ENCODE results near the gene KRTAP6-2.

The KRTAP6-2 gene

DNA sequence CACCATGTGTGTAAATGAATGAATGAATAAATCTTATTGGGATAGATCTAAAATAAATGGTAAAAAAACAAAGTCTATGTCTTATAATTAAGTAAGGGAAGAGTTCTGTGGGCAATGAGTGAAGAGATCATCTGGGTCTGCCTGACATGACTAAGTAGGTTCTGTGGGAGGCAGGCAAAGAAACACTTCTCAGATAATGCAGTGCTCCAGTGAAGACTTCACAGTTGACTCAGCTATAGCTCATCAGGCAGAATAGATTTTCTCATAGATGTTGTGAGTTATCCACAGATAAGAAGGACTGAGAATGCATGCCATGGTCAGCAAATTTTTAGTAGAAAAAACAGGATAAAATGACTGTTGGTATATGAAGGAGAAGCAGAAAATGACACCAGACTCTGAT, 20.9 kb downstream of the KRTAP6-2 start:
- DNase-seq, result no peak

- no peak for DNase-seq
These were observed 31.1 kb downstream of the KRTAP6-2 start for GRCh38 chr21:30567617-30568016.

DNA sequence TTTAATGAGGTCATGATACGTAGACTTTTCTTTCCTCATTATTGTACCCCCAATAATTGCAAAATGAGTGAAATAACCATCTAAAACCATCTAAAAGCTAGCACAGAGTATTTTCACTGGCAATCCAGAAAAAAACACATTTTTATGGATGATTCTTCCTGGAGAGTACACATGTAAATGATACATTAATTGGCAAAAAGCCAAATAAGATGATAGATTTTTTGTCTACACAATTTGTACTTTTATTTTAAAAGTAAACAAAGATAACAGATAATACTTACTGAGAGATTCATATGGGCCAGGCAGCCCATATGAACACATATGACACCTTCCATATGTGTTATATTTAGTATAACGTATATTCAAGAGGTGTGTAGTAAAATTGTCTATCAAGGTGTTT, 35.1 kb downstream of the KRTAP6-2 start:
- DNase-seq, result no peak

GRCh38 chr21:30563072-30563471, 35.6 kb downstream of the KRTAP6-2 start:
- no peak for DNase-seq

DNA sequence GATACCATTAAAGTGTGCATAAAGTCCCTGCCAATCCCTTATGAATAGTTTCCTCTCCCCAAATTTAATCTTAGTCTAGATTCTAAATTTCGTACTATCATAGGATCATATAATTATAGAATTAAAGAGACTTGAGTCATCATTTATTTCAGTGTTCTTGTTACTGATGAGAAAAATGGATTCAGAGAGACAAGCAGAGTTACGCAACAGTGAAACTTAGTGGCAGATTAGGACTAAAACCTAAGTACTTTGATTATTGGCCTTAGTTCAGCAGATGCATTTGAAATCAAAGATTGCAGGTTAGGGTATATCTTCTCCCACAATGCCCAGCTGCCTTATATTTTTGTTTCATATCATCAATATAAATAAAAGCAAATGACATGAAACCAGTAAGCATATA, 36.7 kb downstream of the KRTAP6-2 start:
- no peak for DNase-seq

DNA sequence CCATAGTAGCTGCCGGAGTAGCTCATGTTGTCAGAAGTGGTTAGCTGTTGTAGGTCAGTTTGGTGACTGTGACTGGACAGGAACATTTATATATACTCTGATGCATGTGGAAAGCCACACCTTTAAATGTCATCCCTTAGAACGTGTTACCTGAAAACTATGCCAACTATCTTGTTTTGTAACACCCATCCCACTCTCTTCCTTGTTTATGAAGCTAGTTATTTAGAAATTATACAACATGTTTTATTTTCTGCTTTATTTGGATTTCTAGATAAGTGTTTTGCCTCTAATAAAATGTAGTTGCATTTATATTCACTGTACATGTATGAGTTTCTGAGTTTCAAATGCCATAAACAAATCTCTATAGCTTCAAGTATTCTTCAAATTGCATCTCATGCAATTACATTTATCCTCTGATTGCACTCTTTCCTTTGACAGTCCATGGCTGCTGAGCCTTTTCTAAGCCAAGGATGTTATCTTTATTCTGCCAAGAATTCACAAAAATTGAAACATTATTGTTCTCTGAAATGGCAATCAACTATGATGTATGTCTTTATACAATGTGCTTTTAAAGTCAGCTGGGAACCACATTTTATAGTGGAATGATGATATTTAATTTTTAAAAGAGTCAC, 37.3 kb downstream of the KRTAP6-2 start, which contains the start of gene KRTAP19-7:
KRTAP19-7 (minus strand) TSS at position 51 of the 632 bp plus-strand sequence; CDS start at position 26, 25 bp downstream.
- no peak for DNase-seq

DNA sequence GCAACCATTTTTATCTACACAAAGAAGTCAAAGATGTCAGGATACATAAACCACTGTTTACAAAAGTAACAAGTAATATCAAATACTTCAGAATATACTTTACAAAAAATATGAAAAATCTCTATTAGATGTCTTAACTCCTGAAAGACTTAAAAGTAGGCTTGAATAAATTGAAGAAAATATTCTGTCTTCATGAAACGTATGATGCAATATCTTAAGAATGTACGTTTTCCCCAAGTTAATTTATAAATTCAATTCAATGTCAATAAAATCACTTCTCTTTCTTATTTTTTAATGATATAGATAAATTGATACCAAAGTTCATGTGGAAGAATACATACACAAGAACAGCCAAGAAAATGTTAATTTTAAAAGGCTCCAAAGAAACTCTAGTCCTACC, 43.6 kb downstream of the KRTAP6-2 start:
- DNase-seq, result no peak

GRCh38 chr21:30552782-30553181, 45.9 kb downstream of the KRTAP6-2 start:
- no peak for DNase-seq
